GM21825 (cell line): Measurements from ENCODE around the gene CDA.

Experiments
- ATAC-seq: cut with Tn5 transposase; IDR thresholded peaks from one replicate; pipeline ENCODE4 v1.9.1; 2021; ENCODE audit warnings: mild to moderate bottlenecking, moderate library complexity; ENCODE audit not compliant: unreplicated experiment

CDA gene

GRCh38 chr1:20615946-20616846 is 27.3 kb downstream of the CDA start:
- ATAC-seq = no peak

- ATAC-seq = no peak
Measured at GRCh38 chr1:20616847-20617487, 28.1 kb downstream of the CDA start.

- no peak for ATAC-seq
Measured at GRCh38 chr1:20618550-20618949, 29.7 kb downstream of the CDA start.

GRCh38 chr1:20619999-20620398 is 31.1 kb downstream of the CDA start:
- ATAC-seq = no peak

- ATAC-seq = no peak
Measured at GRCh38 chr1:20621012-20621411, 32.1 kb downstream of the CDA start.

- ATAC-seq = no peak
Measured at GRCh38 chr1:20624709-20625108, 35.8 kb downstream of the CDA start.

- ATAC-seq = no peak
Measured at GRCh38 chr1:20625176-20626097, 36.5 kb downstream of the CDA start.

- ATAC-seq = no peak
Measured at GRCh38 chr1:20626098-20626427, 37.2 kb downstream of the CDA start.

- no peak for ATAC-seq
Measured at GRCh38 chr1:20626524-20626923, 37.6 kb downstream of the CDA start.

- no peak for ATAC-seq
Measured at GRCh38 chr1:20630729-20631128, 41.8 kb downstream of the CDA start.

- no peak for ATAC-seq
Measured at GRCh38 chr1:20632386-20632785, 43.5 kb downstream of the CDA start.

- peak; percentile 66 for ATAC-seq
Measured at GRCh38 chr1:20633190-20634064, 44.5 kb downstream of the CDA start, which contains the start of gene PINK1. Gene PINK1, plus strand, starts transcription at chr1:20633458. Its CDS starts 91 bp downstream, at chr1:20633549.

- ATAC-seq = no peak
Measured at GRCh38 chr1:20634065-20634593, 45.2 kb downstream of the CDA start.

- no peak for ATAC-seq
Measured at GRCh38 chr1:20634594-20635084, 45.7 kb downstream of the CDA start.

- ATAC-seq = no peak
Measured at GRCh38 chr1:20636785-20637347, 48.0 kb downstream of the CDA start.

GRCh38 chr1:20640183-20640597 is 51.3 kb downstream of the CDA start:
- no peak for ATAC-seq

- no peak for ATAC-seq
Measured at GRCh38 chr1:20641975-20642374, 53.1 kb downstream of the CDA start.

- no peak for ATAC-seq
Measured at GRCh38 chr1:20643080-20643479, 54.2 kb downstream of the CDA start.

GRCh38 chr1:20644416-20644815 is 55.5 kb downstream of the CDA start:
- no peak for ATAC-seq
